Ishikawa (cell line): Measurements from ENCODE around the gene TRERF1.

ENCODE experiments used
- CEBPB ChIP-seq: IDR thresholded peaks from 2 replicates; pipeline ENCODE4 v1.6.1; 2012
- CREB1 ChIP-seq: IDR thresholded peaks from 2 replicates; pipeline ENCODE4 v1.6.1; 2012; ENCODE audit warnings: low read depth
- EGR1 ChIP-seq: IDR thresholded peaks from 2 replicates; pipeline ENCODE4 v1.6.1; 2012
- EP300 ChIP-seq: IDR thresholded peaks from 2 replicates; pipeline ENCODE4 v1.6.1; 2012; ENCODE audit warnings: borderline replicate concordance
- FOXM1 ChIP-seq: IDR thresholded peaks from 2 replicates; pipeline ENCODE4 v1.6.1; 2012; ENCODE audit warnings: low read depth, borderline replicate concordance
- RAD21 ChIP-seq: IDR thresholded peaks from 2 replicates; pipeline ENCODE4 v1.6.1; 2012; ENCODE audit warnings: low read depth
- TAF1 ChIP-seq: IDR thresholded peaks from 2 replicates; pipeline ENCODE4 v1.6.1; 2012; ENCODE audit warnings: low read depth, mild to moderate bottlenecking
- TEAD4 ChIP-seq: IDR thresholded peaks from 2 replicates; pipeline ENCODE4 v1.6.1; 2012
- YY1 ChIP-seq: IDR thresholded peaks from 2 replicates; pipeline ENCODE4 v1.6.1; 2012; ENCODE audit warnings: low read depth
- ZBTB7A ChIP-seq: IDR thresholded peaks from 2 replicates; pipeline ENCODE4 v1.6.1; 2012; ENCODE audit warnings: low read depth
- TF ChIP-seq, protein P1 (sequence below): IDR thresholded peaks from 2 replicates; pipeline ENCODE4 v1.6.1; 2012
- TF ChIP-seq, protein P2 (sequence below): IDR thresholded peaks from 2 replicates; pipeline ENCODE4 v1.6.1; 2012; ENCODE audit warnings: low read depth, mild to moderate bottlenecking
- TF ChIP-seq, protein P3 (sequence below): IDR thresholded peaks from 2 replicates; pipeline ENCODE4 v1.6.1; 2012

DNA sequence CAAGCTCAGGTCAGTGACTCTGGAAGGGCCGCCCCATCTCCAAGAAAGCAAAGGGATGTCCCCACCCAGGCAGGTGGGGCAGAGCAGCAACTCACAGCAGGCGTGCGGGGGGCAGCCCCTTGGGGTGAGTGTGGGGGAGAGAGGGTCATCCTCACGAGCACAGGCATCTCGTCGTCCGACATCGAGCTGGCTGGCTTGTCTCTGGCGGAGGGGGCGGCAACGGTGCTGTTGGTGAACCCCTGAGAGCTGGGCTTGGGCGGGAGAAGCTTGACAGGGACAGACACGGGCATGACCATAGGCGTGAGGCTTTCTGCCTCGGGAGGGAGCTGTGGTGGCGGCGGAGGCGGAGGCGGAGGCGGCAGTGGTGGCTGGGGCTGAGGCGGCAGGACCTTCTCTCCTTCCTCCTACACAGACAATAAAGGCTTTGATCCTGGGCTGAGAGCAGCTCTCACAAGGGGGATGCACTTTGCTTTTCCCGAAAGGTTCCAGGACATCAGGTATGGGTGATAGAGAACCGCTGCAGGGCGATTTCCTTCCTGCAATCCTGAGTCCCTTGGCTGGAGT lies 188.5 kb downstream of the TRERF1 start:
- TF ChIP-seq EP300: no peak
- TF ChIP-seq TAF1: no peak
- no peak for TF ChIP-seq RAD21
- TF ChIP-seq FOXM1: no peak
- TF ChIP-seq YY1: no peak
- no peak for TF ChIP-seq CREB1
- TF ChIP-seq, protein P1, sequence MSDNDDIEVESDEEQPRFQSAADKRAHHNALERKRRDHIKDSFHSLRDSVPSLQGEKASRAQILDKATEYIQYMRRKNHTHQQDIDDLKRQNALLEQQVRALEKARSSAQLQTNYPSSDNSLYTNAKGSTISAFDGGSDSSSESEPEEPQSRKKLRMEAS: no peak
- no peak for TF ChIP-seq ZBTB7A
- TF ChIP-seq, protein P2, sequence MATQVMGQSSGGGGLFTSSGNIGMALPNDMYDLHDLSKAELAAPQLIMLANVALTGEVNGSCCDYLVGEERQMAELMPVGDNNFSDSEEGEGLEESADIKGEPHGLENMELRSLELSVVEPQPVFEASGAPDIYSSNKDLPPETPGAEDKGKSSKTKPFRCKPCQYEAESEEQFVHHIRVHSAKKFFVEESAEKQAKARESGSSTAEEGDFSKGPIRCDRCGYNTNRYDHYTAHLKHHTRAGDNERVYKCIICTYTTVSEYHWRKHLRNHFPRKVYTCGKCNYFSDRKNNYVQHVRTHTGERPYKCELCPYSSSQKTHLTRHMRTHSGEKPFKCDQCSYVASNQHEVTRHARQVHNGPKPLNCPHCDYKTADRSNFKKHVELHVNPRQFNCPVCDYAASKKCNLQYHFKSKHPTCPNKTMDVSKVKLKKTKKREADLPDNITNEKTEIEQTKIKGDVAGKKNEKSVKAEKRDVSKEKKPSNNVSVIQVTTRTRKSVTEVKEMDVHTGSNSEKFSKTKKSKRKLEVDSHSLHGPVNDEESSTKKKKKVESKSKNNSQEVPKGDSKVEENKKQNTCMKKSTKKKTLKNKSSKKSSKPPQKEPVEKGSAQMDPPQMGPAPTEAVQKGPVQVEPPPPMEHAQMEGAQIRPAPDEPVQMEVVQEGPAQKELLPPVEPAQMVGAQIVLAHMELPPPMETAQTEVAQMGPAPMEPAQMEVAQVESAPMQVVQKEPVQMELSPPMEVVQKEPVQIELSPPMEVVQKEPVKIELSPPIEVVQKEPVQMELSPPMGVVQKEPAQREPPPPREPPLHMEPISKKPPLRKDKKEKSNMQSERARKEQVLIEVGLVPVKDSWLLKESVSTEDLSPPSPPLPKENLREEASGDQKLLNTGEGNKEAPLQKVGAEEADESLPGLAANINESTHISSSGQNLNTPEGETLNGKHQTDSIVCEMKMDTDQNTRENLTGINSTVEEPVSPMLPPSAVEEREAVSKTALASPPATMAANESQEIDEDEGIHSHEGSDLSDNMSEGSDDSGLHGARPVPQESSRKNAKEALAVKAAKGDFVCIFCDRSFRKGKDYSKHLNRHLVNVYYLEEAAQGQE: no peak
- no peak for TF ChIP-seq TEAD4
- no peak for TF ChIP-seq CEBPB
- TF ChIP-seq, protein P3, sequence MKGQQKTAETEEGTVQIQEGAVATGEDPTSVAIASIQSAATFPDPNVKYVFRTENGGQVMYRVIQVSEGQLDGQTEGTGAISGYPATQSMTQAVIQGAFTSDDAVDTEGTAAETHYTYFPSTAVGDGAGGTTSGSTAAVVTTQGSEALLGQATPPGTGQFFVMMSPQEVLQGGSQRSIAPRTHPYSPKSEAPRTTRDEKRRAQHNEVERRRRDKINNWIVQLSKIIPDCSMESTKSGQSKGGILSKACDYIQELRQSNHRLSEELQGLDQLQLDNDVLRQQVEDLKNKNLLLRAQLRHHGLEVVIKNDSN: no peak
- no peak for TF ChIP-seq EGR1
